Thyroid gland (tissue), 4 donors: ENCODE data around the gene FAM186B. TPM values are rescaled to one million over a fixed set of nuclear protein-coding genes. Genes with fewer than 3 reads are reported as not detected.
A peak's percentile ranks its signal among the peaks of the same experiment; 100 is the strongest.

Experiments
- DNase-seq, 2 donors: peaks; one replicate each; pipeline ENCODE4 v3.0.0-alpha.2; 2019
- H3K27ac ChIP-seq, 3 donors: fragments of 200-600 bp; sonication (generic); 1 replicate in 2 of 3; 2 replicates in 1 of 3; pipeline ENCODE4 v1.5.1; 2016 to 2019; ENCODE audit warnings: mild to moderate bottlenecking in 1 of 3, moderate library complexity in 1 of 3
- H3K27me3 ChIP-seq: fragments of 200-600 bp; sonication (generic); one replicate; pipeline ENCODE4 v1.5.1; 2019
- H3K36me3 ChIP-seq, 2 donors: fragments of 200-600 bp; sonication (generic); one replicate each; pipeline ENCODE4 v1.5.1; 2016 to 2019
- H3K4me1 ChIP-seq, 2 donors: fragments of 200-600 bp; sonication (generic); one replicate each; pipeline ENCODE4 v1.5.1; 2017 to 2019
- H3K4me3 ChIP-seq, 3 donors: fragments of 200-600 bp; sonication (generic); replicated peaks in 1 of 3; 1 replicate in 2 of 3; 2 replicates in 1 of 3; pipeline ENCODE4 v1.5.1; 2016; ENCODE audit warnings: mild to moderate bottlenecking in 1 of 3
- H3K9me3 ChIP-seq: fragments of 200-600 bp; sonication (generic); one replicate; pipeline ENCODE4 v1.5.1; 2017
- CTCF ChIP-seq, 6 experiments: fragments of 200-600 bp in 3 of 6; fragments of 450-650 bp in 3 of 6; sonication (generic) in 3 of 6; IDR thresholded peaks; one replicate each; pipeline ENCODE4 v1.5.1; 2016 to 2019; ENCODE audit warnings: antibody characterized with exemption in 6 of 6, mild to moderate bottlenecking in 2 of 6, inconsistent platforms in 1 of 6, moderate library complexity in 1 of 6
- POLR2A ChIP-seq, 2 donors: fragments of 450-650 bp; IDR thresholded peaks; one replicate each; pipeline ENCODE4 v1.6.1; 2017; ENCODE audit warnings: antibody characterized with exemption in 2 of 2, mild to moderate bottlenecking in 2 of 2, moderate library complexity in 1 of 2
- WGBS, 2 donors: methylation state at CpG; one replicate each; pipeline ENCODE4 v1.1.5; 2017; 5-methylcytosine and 5-hydroxymethylcytosine counted together
- intact Hi-C: fragments of 100-400 bp; cut with DNase I; formaldehyde crosslinking; loops from one replicate; pipeline ENCODE4 v1.15.1; 2023
- total RNA-seq, 4 donors: library from RNA; depleted of rRNA; stranded (reverse); fragments of >200 nt; gene quantifications; one replicate each; pipeline ENCODE4 v1.2.3, GENCODE V29; 2016

FAM186B gene
- total RNA-seq, 4 donors from 2014 or later = 1.1 to 2.1 (median 1.4) TPM

- no peak for DNase-seq
- peaks cover 14 to 16% of the 10 kb centered on the region in 2 donors for H3K36me3 ChIP-seq
- H3K27ac ChIP-seq = peak overlapping the region in 2 of 3 donors; percentile 84 to 90
- H3K9me3 ChIP-seq = no peaks in the 10 kb centered on the region
- no peaks in the 10 kb centered on the region for H3K27me3 ChIP-seq
- peak overlapping the region; percentile 67 to 80 (median 76) for H3K4me3 ChIP-seq
- intact Hi-C loops = no loop called here
- TF ChIP-seq CTCF (IDR thresholded peaks at IDR 0.05) (no peak), POLR2A (IDR thresholded peaks at IDR 0.05) (no peak)
- peaks cover 13 to 22% of the 10 kb centered on the region in 2 donors for H3K4me1 ChIP-seq
- 2 to 3% methylated on average over 19 of the region's 19 CpGs for WGBS, 2 donors
These were observed 36.8 kb downstream of the FAM186B start for GRCh38 chr12:49568442-49569162.

- intact Hi-C loops = no loop called here
- Histone ChIP-seq H3K27ac (peak within 1 kb of the TSS; percentile 42 to 90 (median 84)), H3K27me3 (no peaks in the 10 kb centered on the region), H3K4me3 (peak within 1 kb of the TSS; percentile 67 to 80 (median 76)), H3K36me3 (peaks cover 22 to 24% of the 10 kb centered on the region in 2 donors), H3K9me3 (no peaks in the 10 kb centered on the region), H3K4me1 (peaks cover 13 to 22% of the 10 kb centered on the region in 2 donors)
- DNase-seq = peak; percentile 84 to 85
- 0 to 1% methylated on average over 41 to 53 of the region's 54 CpGs for WGBS, 2 donors
- TF ChIP-seq POLR2A (IDR thresholded peaks at IDR 0.05) (peak in 1 of 2 donors; percentile 76), CTCF (IDR thresholded peaks at IDR 0.05) (no peak)
These were observed 37.6 kb downstream of the FAM186B start, which contains the start of gene MCRS1 for GRCh38 chr12:49567611-49568441. TSS of gene MCRS1 (minus strand) at chr12:49568142. CDS start at chr12:49566731, 1,411 bp downstream.

- Histone ChIP-seq H3K27me3 (no peaks in the 10 kb centered on the region), H3K9me3 (no peaks in the 10 kb centered on the region), H3K27ac (peak overlapping the region in 2 of 3 donors; percentile 84 to 90), H3K4me1 (peaks cover 13 to 22% of the 10 kb centered on the region in 2 donors), H3K4me3 (peak overlapping the region; percentile 67 to 80 (median 76)), H3K36me3 (peaks cover 28 to 30% of the 10 kb centered on the region in 2 donors)
- intact Hi-C loops = no loop called here
- TF ChIP-seq CTCF (IDR thresholded peaks at IDR 0.05) = no peak
- no peak for TF ChIP-seq POLR2A (IDR thresholded peaks at IDR 0.05)
- WGBS, 2 donors = 0 to 2% methylated on average over 7 to 11 of the region's 11 CpGs
- no peak for DNase-seq
These were observed 38.2 kb downstream of the FAM186B start for GRCh38 chr12:49567302-49567610.

GRCh38 chr12:49566361-49566760, 39.1 kb downstream of the FAM186B start:
- H3K4me1 ChIP-seq = peaks cover 13 to 22% of the 10 kb centered on the region in 2 donors
- H3K4me3 ChIP-seq = no peak overlapping the region
- H3K27me3 ChIP-seq = no peaks in the 10 kb centered on the region
- peaks cover 33 to 35% of the 10 kb centered on the region in 2 donors for H3K36me3 ChIP-seq
- DNase-seq = no peak
- intact Hi-C loops = no loop called here
- WGBS, 2 donors = 96 to 99% methylated on average over 9 to 12 of the region's 13 CpGs
- TF ChIP-seq POLR2A (IDR thresholded peaks at IDR 0.05) (no peak), CTCF (IDR thresholded peaks at IDR 0.05) (no peak)
- H3K27ac ChIP-seq = no peak overlapping the region
- H3K9me3 ChIP-seq = no peaks in the 10 kb centered on the region
